ENCODE measurements around the gene SIRT5. TPM values are rescaled to one million over a fixed set of nuclear protein-coding genes. Genes with fewer than 3 reads are reported as not detected.

Gene SIRT5
- 6.1 TPM for polyA plus RNA-seq (2013, experiment 1 of 2; ENCODE audit: insufficient read length)
- polyA plus RNA-seq (2013, experiment 2 of 2; ENCODE audit: insufficient read length), result 6.0 TPM

GRCh38 chr6:13574571-13575376 lies at the start of gene SIRT5:
TSS of gene SIRT5 (plus strand) at chr6:13574601. CDS start at chr6:13584111, 9,510 bp downstream.
- DNase-seq, result peak; percentile 83

GRCh38 chr6:13524801-13525508 lies 49.4 kb upstream of the SIRT5 start:
- DNase-seq, result no peak

- no peak for DNase-seq
These were observed 48.1 kb upstream of the SIRT5 start for GRCh38 chr6:13526357-13526726.

GRCh38 chr6:13526727-13527670 lies 47.4 kb upstream of the SIRT5 start:
- no peak for DNase-seq

GRCh38 chr6:13527671-13528056 lies 46.7 kb upstream of the SIRT5 start:
- no peak for DNase-seq

GRCh38 chr6:13528232-13528631 lies 46.2 kb upstream of the SIRT5 start:
- no peak for DNase-seq

- no peak for DNase-seq
These were observed 45.5 kb upstream of the SIRT5 start for GRCh38 chr6:13528777-13529343.

- no peak for DNase-seq
These were observed 42.4 kb upstream of the SIRT5 start for GRCh38 chr6:13531956-13532355.

GRCh38 chr6:13534536-13534935 lies 39.9 kb upstream of the SIRT5 start:
- no peak for DNase-seq

GRCh38 chr6:13535306-13535705 lies 39.1 kb upstream of the SIRT5 start:
- DNase-seq, result no peak

GRCh38 chr6:13536796-13537526 lies 37.4 kb upstream of the SIRT5 start:
- DNase-seq, result peak; percentile 13

GRCh38 chr6:13537527-13537897 lies 36.9 kb upstream of the SIRT5 start:
- DNase-seq, result no peak

- DNase-seq, result peak; percentile 59
These were observed 36.3 kb upstream of the SIRT5 start for GRCh38 chr6:13538084-13538483.

- no peak for DNase-seq
These were observed 35.8 kb upstream of the SIRT5 start for GRCh38 chr6:13538600-13538999.

- DNase-seq, result no peak
These were observed 34.8 kb upstream of the SIRT5 start for GRCh38 chr6:13539572-13539971.

- DNase-seq, result no peak
These were observed 32.9 kb upstream of the SIRT5 start for GRCh38 chr6:13541496-13541895.

GRCh38 chr6:13544454-13545186 lies 29.8 kb upstream of the SIRT5 start:
- DNase-seq, result no peak

- DNase-seq, result no peak
These were observed 28.5 kb upstream of the SIRT5 start for GRCh38 chr6:13545885-13546284.

- DNase-seq, result no peak
These were observed 25.7 kb upstream of the SIRT5 start for GRCh38 chr6:13548500-13549210.

- DNase-seq, result no peak
These were observed 23.7 kb upstream of the SIRT5 start for GRCh38 chr6:13550656-13551055.

All from fibroblast of skin of scalp (primary cell).